Heart left ventricle (tissue), 13 donors: ENCODE results near the gene OR6K3.

Experiments
- POLR2A ChIP-seq, 2 donors: fragments of 450-650 bp; IDR thresholded peaks; one replicate each; pipeline ENCODE4 v1.6.1; 2017; ENCODE audit warnings: antibody characterized with exemption in 2 of 2, mild to moderate bottlenecking in 2 of 2, moderate library complexity in 2 of 2
- TF ChIP-seq, protein P1 (sequence below), 12 donors: fragments of 200-600 bp; sonication (generic) in 4 of 12; IDR thresholded peaks; one replicate each; pipeline versions ENCODE4 v1.5.0 to v1.8.0; 2018 to 2022; ENCODE audit warnings: antibody characterized with exemption in 12 of 12, mild to moderate bottlenecking in 5 of 12
- donor health status: ischemic (EF 13 %, LVEDD 7.1; RV severe dilation, severe dysfunction).
- donor health status: DM: no; HTN: yes; CAD: no.
- donor health status: DM: no; HTN: no; CAD: no.
- donor health status: ischemic (EF 25% LVEDD 6.9; RV normal size, moderate dysfunction).
- donor health status: ischemic (EF 25% LVEDD 5.7; RV mildly dilated, moderate dysfunction).
- donor health status: ischemic (EF 35%, LVEDD 5.7; RV mildly dilated, moderate dysfunction).
- donor health status: nonischemic (EF 11% LVEDD 7.7; RV severe dilation, severe dysfunction).
- donor health status: DM: yes; HTN: yes; CAD: no.
- donor health status: PGD.
- donor health status: ischemic (EF 29% LVEDD 5.4; RV normal size, mild dysfunction).
- donor health status: nonischemic (EF 23%, LVEDD 6.1; RV moderate dilation, normal function).

DNA sequence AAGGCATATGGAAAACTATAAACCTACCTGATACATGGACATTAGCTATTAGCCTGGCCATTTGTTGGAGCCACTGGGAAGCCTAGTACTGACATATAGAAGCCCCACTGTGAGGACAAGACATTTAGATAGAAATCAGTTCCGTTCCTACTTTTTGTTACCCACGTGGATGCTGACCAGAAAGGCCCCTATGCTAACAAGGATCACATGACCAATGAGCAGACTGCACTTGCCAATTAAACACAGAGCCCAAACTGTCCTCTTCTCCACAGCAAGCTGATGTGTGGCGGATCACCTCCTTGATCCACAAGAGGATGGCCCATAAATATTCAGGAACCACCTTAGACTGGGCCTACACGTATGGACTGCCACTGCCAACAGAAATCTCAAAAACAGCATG, 11.2 kb upstream of the OR6K3 start:
- TF ChIP-seq, protein P1, sequence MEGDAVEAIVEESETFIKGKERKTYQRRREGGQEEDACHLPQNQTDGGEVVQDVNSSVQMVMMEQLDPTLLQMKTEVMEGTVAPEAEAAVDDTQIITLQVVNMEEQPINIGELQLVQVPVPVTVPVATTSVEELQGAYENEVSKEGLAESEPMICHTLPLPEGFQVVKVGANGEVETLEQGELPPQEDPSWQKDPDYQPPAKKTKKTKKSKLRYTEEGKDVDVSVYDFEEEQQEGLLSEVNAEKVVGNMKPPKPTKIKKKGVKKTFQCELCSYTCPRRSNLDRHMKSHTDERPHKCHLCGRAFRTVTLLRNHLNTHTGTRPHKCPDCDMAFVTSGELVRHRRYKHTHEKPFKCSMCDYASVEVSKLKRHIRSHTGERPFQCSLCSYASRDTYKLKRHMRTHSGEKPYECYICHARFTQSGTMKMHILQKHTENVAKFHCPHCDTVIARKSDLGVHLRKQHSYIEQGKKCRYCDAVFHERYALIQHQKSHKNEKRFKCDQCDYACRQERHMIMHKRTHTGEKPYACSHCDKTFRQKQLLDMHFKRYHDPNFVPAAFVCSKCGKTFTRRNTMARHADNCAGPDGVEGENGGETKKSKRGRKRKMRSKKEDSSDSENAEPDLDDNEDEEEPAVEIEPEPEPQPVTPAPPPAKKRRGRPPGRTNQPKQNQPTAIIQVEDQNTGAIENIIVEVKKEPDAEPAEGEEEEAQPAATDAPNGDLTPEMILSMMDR (IDR thresholded peaks at IDR 0.05) = no peak
- no peak for TF ChIP-seq POLR2A (IDR thresholded peaks at IDR 0.05)
